B cell (primary cell): ENCODE measurements around the gene AVPR1B. TPM values are rescaled to one million over a fixed set of nuclear protein-coding genes. Genes with fewer than 3 reads are reported as not detected.

ENCODE experiments used
- ATAC-seq: fragments of 200-7000 bp; cut with Tn5 transposase; one replicate; pipeline ENCODE4 v1.10.0; 2021; ENCODE audit warnings: low read depth, mild to moderate bottlenecking, moderate number of reproducible peaks, moderate library complexity
- CTCF ChIA-PET: fragments of 350-600 bp; sonication (Branson Sonifier 250); formaldehyde crosslinking; loops from one replicate; lab custom pipeline; 2021; ENCODE audit warnings: antibody characterized with exemption, inconsistent platforms; lab: Charles Lee
- POLR2A ChIA-PET: fragments of 350-600 bp; sonication (Branson Sonifier 250); formaldehyde crosslinking; loops from one replicate; lab custom pipeline; 2021; ENCODE audit warnings: antibody characterized with exemption; lab: Charles Lee
- DNase-seq: peaks from one replicate; pipeline ENCODE4 v3.0.0; 2013
- H2AFZ ChIP-seq: 2 replicates; pipeline ENCODE4 v1.6.1; 2012; ENCODE audit warnings: mild to moderate bottlenecking, low read depth, low read length; ENCODE audit not compliant: insufficient read depth, poor library complexity, severe bottlenecking
- H3K27ac ChIP-seq, 2 donors: 1 replicate in 1 of 2; 2 replicates in 1 of 2; pipeline ENCODE4 v1.5.1; 2012 to 2013; ENCODE audit warnings: low read length in 2 of 2, mild to moderate bottlenecking in 2 of 2, moderate library complexity in 1 of 2
- H3K27me3 ChIP-seq, 4 experiments: fragments of 200-600 bp in 1 of 4; sonication (generic) in 1 of 4; replicated peaks in 1 of 4; 1 replicate in 2 of 4; 2 replicates in 2 of 4; pipeline versions ENCODE4 v1.6.1 to v1.7.0; 2013 to 2016; ENCODE audit warnings: low read length in 3 of 4, mild to moderate bottlenecking in 2 of 4, mixed read lengths in 1 of 4, moderate library complexity in 1 of 4; ENCODE audit not compliant: insufficient read depth in 4 of 4, control insufficient read depth in 3 of 4; ENCODE audit errors: control extremely low read depth in 1 of 4
- H3K36me3 ChIP-seq, 2 experiments: replicated peaks in 1 of 2; 1 replicate in 1 of 2; 2 replicates in 1 of 2; pipeline versions ENCODE4 v1.6.1 to v1.7.1; 2013; ENCODE audit warnings: low read length in 1 of 2; ENCODE audit not compliant: insufficient read depth in 2 of 2, control insufficient read depth in 1 of 2; ENCODE audit errors: control extremely low read depth in 1 of 2, extremely low read depth in 1 of 2
- H3K4me1 ChIP-seq, 2 donors: fragments of 200-600 bp in 1 of 2; sonication (generic) in 1 of 2; 1 replicate in 1 of 2; 2 replicates in 1 of 2; pipeline versions ENCODE4 v1.5.1 to v1.6.1; 2013 to 2017; ENCODE audit warnings: low read length in 2 of 2; ENCODE audit not compliant: control insufficient read depth in 2 of 2, insufficient read depth in 2 of 2
- H3K4me2 ChIP-seq: replicated peaks from 2 replicates; pipeline ENCODE3; 2012; ENCODE audit warnings: mild to moderate bottlenecking, low read depth, low read length; ENCODE audit not compliant: poor library complexity, severe bottlenecking
- H3K4me3 ChIP-seq, 5 experiments: fragments of 200-600 bp in 1 of 5; sonication (generic) in 1 of 5; 1 replicate in 3 of 5; 2 replicates in 2 of 5; pipeline versions ENCODE4 v1.5.1 to v1.7.0; 2011 to 2016; ENCODE audit warnings: low read length in 4 of 5, mild to moderate bottlenecking in 4 of 5, low read depth in 2 of 5, control low read depth in 1 of 5, moderate library complexity in 1 of 5; ENCODE audit not compliant: insufficient read depth in 1 of 5; ENCODE audit errors: control extremely low read depth in 1 of 5, extremely low read depth in 1 of 5
- H3K79me2 ChIP-seq: fragments of 200-600 bp; sonication (generic); one replicate; pipeline ENCODE4 v1.6.0; 2016; ENCODE audit warnings: low read length; ENCODE audit not compliant: control insufficient read depth, insufficient read depth
- H3K9ac ChIP-seq: fragments of 200-600 bp; sonication (generic); 2 replicates; pipeline ENCODE4 v1.6.1; 2017; ENCODE audit warnings: mild to moderate bottlenecking, low read length, moderate library complexity
- H3K9me3 ChIP-seq, 3 donors: one replicate each; pipeline versions ENCODE4 v1.6.1 to v1.7.1; 2013; ENCODE audit warnings: low read length in 2 of 3; ENCODE audit not compliant: control insufficient read depth in 2 of 3, insufficient read depth in 1 of 3; ENCODE audit errors: control extremely low read depth in 1 of 3
- H4K20me1 ChIP-seq: 2 replicates; pipeline ENCODE4 v1.6.0; 2012; ENCODE audit warnings: mild to moderate bottlenecking, low read length; ENCODE audit not compliant: insufficient read depth, control insufficient read depth, poor library complexity, severe bottlenecking
- H3K27ac Mint-ChIP-seq: one replicate; pipeline ENCODE4 v1.8.0; 2021; ENCODE audit warnings: mixed read lengths
- H3K27me3 Mint-ChIP-seq: one replicate; pipeline ENCODE4 v1.8.0; 2021; ENCODE audit warnings: mixed read lengths
- H3K4me1 Mint-ChIP-seq: one replicate; pipeline ENCODE4 v1.8.0; 2021; ENCODE audit warnings: mixed read lengths
- H3K4me3 Mint-ChIP-seq: one replicate; pipeline ENCODE4 v1.8.0; 2021; ENCODE audit warnings: mixed read lengths
- H3K9me3 Mint-ChIP-seq: one replicate; pipeline ENCODE4 v1.8.0; 2022; ENCODE audit warnings: mixed read lengths; ENCODE audit not compliant: insufficient read depth
- CTCF ChIP-seq: fragments of 200-600 bp; IDR thresholded peaks from one replicate; pipeline ENCODE4 v1.8.0; 2022; ENCODE audit warnings: antibody characterized with exemption, mild to moderate bottlenecking
- EZH2 ChIP-seq: IDR thresholded peaks from 2 replicates; pipeline ENCODE4 v1.6.1; 2012; ENCODE audit warnings: borderline replicate concordance, low read depth, mild to moderate bottlenecking, moderate library complexity, low read length; ENCODE audit not compliant: insufficient read depth, poor library complexity, severe bottlenecking
- WGBS: methylation state at CpG from one replicate; pipeline ENCODE4 v1.1.5; 2013; ENCODE audit warnings: missing lambda C conversion rate; ENCODE audit not compliant: insufficient coverage; 5-methylcytosine and 5-hydroxymethylcytosine counted together
- intact Hi-C: fragments of 100-400 bp; cut with micrococcal nuclease; formaldehyde crosslinking; loops from one replicate; pipeline ENCODE4 v1.10.0; 2022
- polyA plus RNA-seq: library from polyadenylated mRNA; depleted of rRNA; stranded (reverse); fragments of >200 nt; gene quantifications from 2 replicates; pipeline ENCODE4 v1.2.3, GENCODE V29; 2012
- total RNA-seq, 2 donors: library from RNA; stranded (reverse); fragments of 120-200 nt in 1 of 2; gene quantifications; 1 replicate in 1 of 2; 2 replicates in 1 of 2; pipeline versions ENCODE4 v1.2.3 to v1.2.4, GENCODE V29; 2013 to 2022

The AVPR1B gene
- total and polyA plus RNA-seq, 2 donors (not counting 1 experiment from before 2014, with no cell fraction given): 0.59 TPM; not detected in 1

DNA sequence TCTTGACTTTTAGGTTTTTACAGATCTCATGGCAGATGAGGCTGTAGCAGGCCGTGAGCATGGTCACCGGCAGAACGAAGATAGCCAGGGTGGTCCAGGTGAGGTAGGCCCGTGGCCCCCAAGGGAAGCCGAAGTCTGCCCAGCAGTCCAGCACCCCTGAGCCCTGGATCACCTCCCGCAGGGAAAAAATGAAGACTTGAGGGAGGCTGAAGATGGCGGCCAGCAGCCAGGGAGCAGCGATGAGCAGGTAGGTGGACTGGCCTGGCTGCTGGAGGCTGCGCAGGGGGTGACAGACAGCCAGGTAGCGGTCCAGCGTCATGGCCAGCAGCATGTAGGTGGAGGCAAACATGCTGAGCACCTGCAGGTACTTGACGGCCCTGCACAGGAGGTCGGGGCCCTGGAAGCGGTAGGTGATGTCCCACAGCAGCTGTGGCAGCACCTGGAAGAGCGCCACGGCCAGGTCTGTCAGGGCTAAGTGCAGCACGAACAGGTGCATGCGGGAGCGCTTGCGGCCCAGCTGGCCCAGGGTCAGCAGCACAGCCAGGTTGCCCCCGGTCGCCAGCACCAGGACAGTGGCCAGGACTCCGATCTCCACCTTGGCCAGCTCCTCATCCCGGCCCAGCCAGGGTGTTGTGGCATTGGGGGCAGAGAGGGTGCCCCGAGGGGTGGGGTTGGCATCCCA is 856 bp downstream of the AVPR1B start:
- Histone ChIP-seq H3K27ac (no peak overlapping the region), H4K20me1 (no peaks in the 10 kb centered on the region), H3K4me1 (peaks cover 14% of the 10 kb centered on the region in 2 donors), H3K9me3 (peaks cover 0 to 6% (median 0%) of the 10 kb centered on the region in 3 donors), H3K79me2 (no peaks in the 10 kb centered on the region), H3K36me3 (no peaks in the 10 kb centered on the region), H3K9ac (no peak overlapping the region), H3K4me3 (no peak overlapping the region), H2AFZ (no peak overlapping the region), H3K4me2 (peak overlapping the region; percentile 93), H3K27me3 (peaks cover 0 to 13% (median 5%) of the 10 kb centered on the region in 4 experiments)
- POLR2A ChIA-PET: no interaction called here
- DNase-seq (no peak), ATAC-seq (no peak)
- H3K27ac Mint-ChIP-seq: peak overlapping the region; percentile 27
- H3K4me3 Mint-ChIP-seq: peak overlapping the region; percentile 88
- WGBS: 96% methylated on average over 25 of the region's 25 CpGs
- H3K27me3 Mint-ChIP-seq: peaks cover 23% of the 10 kb centered on the region
- no peaks in the 10 kb centered on the region for H3K9me3 Mint-ChIP-seq
- intact Hi-C loops: no loop called here
- CTCF ChIA-PET: interaction anchor here (0.7 to 2.6 kb wide), 5 partner anchors 10 to 139 kb away, joined by 3 to 16 read pairs (median 6); no protein-coding TSS in a partner anchor
- TF ChIP-seq CTCF: no peak
- TF ChIP-seq EZH2: no peak
- peaks cover 19% of the 10 kb centered on the region for H3K4me1 Mint-ChIP-seq

DNA sequence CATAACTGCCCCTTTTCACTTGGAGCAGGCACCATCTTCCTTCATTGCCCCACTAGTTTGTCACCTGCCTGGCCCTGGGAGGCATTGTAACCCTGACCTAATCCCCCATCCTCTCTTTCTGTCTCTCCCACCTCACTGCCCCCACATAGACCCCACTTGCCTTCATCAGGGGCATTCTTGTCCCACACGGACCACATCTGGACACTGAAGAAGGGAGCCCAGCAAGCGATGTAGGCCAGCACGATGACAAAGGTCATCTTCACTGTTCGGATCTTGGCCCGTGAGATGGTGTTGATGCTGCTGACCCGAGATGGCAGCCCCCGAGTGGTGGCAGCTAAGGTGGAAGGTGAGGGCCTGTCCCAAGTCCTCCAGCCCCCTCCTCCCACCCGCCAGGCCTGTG is 1.4 kb downstream of the AVPR1B start:
- 100% methylated on average over 3 of the region's 8 CpGs for WGBS
- Histone ChIP-seq H3K9me3 (peaks cover 0 to 2% (median 0%) of the 10 kb centered on the region in 3 donors), H3K79me2 (no peaks in the 10 kb centered on the region), H3K36me3 (no peaks in the 10 kb centered on the region), H3K4me2 (no peak overlapping the region), H3K4me1 (peaks cover 14% of the 10 kb centered on the region in 2 donors), H2AFZ (no peak overlapping the region), H3K27me3 (peaks cover 0 to 13% (median 5%) of the 10 kb centered on the region in 4 experiments), H3K27ac (no peak overlapping the region), H3K9ac (no peak overlapping the region), H4K20me1 (no peaks in the 10 kb centered on the region), H3K4me3 (no peak overlapping the region)
- POLR2A ChIA-PET: no interaction called here
- no peak for DNase-seq
- CTCF ChIA-PET: interaction anchor here (0.7 to 2.6 kb wide), 7 partner anchors 9 to 325 kb away, joined by 3 to 16 read pairs (median 5); no protein-coding TSS in a partner anchor
- TF ChIP-seq EZH2 (no peak), CTCF (no peak)
- intact Hi-C loops: no loop called here
- peaks cover 19% of the 10 kb centered on the region for H3K4me1 Mint-ChIP-seq
- no peaks in the 10 kb centered on the region for H3K9me3 Mint-ChIP-seq
- H3K27me3 Mint-ChIP-seq: peaks cover 23% of the 10 kb centered on the region
- ATAC-seq: no peak
- H3K27ac Mint-ChIP-seq: no peak overlapping the region
- H3K4me3 Mint-ChIP-seq: peak overlapping the region; percentile 88
